Activated CD8-positive, alpha-beta memory T cell treated with anti-CD3 and anti-CD28 coated beads for 4 hours (primary cell): Measurements from ENCODE around the gene AFMID.
"Not testable (repeated sequence)": the region's sequence is repeated elsewhere in the genome, so short reads cannot be mapped to it uniquely, and the experiment has no call there.

ENCODE experiments used
- DNase-seq, 2 donors: peaks; one replicate each; pipeline ENCODE4 v3.0.0-alpha.2; 2020; ENCODE audit warnings: low read depth in 2 of 2

The AFMID gene

GRCh38 chr17:78238823-78239488, 51.8 kb downstream of the AFMID start:
- no peak for DNase-seq

GRCh38 chr17:78239489-78239931, 52.3 kb downstream of the AFMID start:
- no peak for DNase-seq

GRCh38 chr17:78240012-78240655, 53.0 kb downstream of the AFMID start:
- DNase-seq = no peak

GRCh38 chr17:78240839-78241238, 53.7 kb downstream of the AFMID start:
- no peak for DNase-seq

- no peak for DNase-seq
These were observed 54.3 kb downstream of the AFMID start for GRCh38 chr17:78241277-78242023.

GRCh38 chr17:78242024-78242742, 55.0 kb downstream of the AFMID start:
- DNase-seq = no peak

GRCh38 chr17:78247304-78247703, 60.1 kb downstream of the AFMID start:
- DNase-seq = no peak

GRCh38 chr17:78248051-78248914, 61.1 kb downstream of the AFMID start:
- DNase-seq = no peak

GRCh38 chr17:78249074-78249817, 62.1 kb downstream of the AFMID start:
- no peak for DNase-seq

GRCh38 chr17:78249818-78250806, 63.0 kb downstream of the AFMID start:
- DNase-seq = no peak

- peak; percentile 60 to 72 for DNase-seq
These were observed 64.0 kb downstream of the AFMID start for GRCh38 chr17:78250891-78251772.

- DNase-seq = no peak
These were observed 64.6 kb downstream of the AFMID start for GRCh38 chr17:78251773-78252103.

GRCh38 chr17:78252111-78252634, 65.0 kb downstream of the AFMID start:
- peak in 1 of 2 donors; percentile 38 for DNase-seq

- no peak for DNase-seq
These were observed 65.8 kb downstream of the AFMID start for GRCh38 chr17:78252701-78253635.

- DNase-seq = not testable (repeated sequence)
These were observed 66.4 kb downstream of the AFMID start for GRCh38 chr17:78253636-78253945.

- peak; percentile 49 to 61 for DNase-seq
These were observed 66.9 kb downstream of the AFMID start for GRCh38 chr17:78253946-78254672.
